ENCODE measurements around the gene DHRS2.
"Not testable (repeated sequence)": the region's sequence is repeated elsewhere in the genome, so short reads cannot be mapped to it uniquely, and the experiment has no call there.

DHRS2 gene, protein sequence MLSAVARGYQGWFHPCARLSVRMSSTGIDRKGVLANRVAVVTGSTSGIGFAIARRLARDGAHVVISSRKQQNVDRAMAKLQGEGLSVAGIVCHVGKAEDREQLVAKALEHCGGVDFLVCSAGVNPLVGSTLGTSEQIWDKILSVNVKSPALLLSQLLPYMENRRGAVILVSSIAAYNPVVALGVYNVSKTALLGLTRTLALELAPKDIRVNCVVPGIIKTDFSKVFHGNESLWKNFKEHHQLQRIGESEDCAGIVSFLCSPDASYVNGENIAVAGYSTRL

DNA sequence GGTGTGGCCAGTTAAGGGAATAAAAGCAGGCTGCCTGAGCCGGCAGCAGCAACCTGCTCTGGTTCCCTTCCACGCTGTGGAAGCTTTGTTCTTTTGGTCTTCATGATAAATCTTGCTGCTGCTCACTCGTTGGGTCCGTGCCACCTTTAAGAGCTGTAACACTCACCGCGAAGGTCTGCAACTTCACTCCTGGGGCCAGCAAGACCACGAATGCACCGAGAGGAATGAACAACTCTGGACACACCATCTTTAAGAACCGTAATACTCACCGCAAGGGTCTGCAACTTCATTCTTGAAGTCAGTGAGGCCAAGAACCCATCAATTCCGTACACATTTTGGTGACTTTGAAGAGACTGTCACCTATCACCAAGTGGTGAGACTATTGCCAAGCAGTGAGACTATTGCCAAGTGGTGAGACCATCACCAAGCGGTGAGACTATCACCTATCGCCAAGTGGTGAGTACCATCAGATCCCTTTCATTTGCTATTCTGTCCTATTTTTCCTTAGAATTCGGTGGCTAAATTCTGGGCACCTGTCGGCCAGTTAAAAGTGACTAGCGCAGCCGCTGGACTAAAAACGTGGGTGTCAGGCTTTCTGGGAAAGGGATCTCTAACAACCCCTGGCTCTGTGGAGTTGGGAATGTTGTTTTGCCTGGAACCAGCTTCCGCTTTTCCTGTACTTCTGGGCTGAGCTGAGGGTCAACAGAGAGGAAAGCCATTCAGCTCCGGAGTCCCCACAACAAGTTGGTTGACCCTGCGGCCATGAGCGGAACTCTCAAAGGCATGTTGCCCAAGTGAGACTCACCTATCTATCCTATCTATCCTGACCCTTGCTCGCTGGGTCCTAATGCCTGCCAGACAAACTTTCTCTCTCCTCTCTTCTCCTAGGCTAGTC lies at the start of gene DHRS2:
Gene DHRS2, plus strand, starts transcription at position 48 of the 895 bp plus-strand sequence. CDS start 2,501 bp downstream, outside the sequence.
- Histone ChIP-seq H3K4me3 (ENCODE audit: low read depth, low read length) (no peak within 1 kb of the TSS), H3K36me3 (ENCODE audit: control insufficient read depth, insufficient read depth, low read length) (no peaks in the 10 kb centered on the region), H3K9me3 (ENCODE audit: control insufficient read depth, insufficient read depth, low read length) (no peaks in the 10 kb centered on the region), H3K9ac (ENCODE audit: low read depth, low read length) (no peak within 1 kb of the TSS), H3K27me3 (ENCODE audit: control insufficient read depth, insufficient read depth, low read length) (no peaks in the 10 kb centered on the region), H3K4me1 (ENCODE audit: control insufficient read depth, insufficient read depth, low read length) (peaks cover 14% of the 10 kb centered on the region)

DNA sequence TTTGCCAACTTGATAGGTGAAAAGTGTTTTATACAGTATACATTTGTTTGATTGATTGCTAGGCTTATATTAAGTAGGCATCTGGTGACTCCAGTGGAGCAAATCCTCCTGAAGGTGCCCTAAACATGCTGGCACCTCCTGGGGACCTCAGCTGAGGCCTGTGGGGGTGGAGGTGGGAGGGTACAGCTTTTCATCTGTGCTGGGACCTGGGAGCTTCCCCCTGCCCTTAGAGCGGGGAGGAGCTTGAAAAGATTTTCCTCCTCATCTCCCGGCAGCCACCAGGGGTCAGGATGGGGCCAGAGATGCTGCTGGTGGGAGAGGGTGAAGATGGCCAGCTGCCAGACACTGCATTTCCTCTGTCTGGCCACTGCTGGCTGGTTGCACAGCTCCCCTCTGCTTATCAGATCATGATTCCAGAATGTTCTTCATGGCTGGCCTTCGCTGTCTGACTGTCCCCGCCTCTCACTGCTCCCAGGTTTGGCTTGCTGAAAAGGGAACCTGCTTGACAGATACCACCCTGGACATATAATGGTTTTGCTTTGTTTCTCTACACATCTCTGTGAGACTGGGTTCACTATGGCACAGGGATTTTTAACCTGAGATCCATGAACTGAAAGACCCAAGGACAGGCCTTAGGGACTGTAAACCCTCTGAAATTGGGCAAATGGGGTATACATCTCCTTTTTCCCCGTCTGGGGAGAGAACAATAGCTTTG lies 47.1 kb upstream of the DHRS2 start:
- no peaks in the 10 kb centered on the region for H3K9me3 ChIP-seq (ENCODE audit: control insufficient read depth, insufficient read depth, low read length)
- H3K4me3 ChIP-seq (ENCODE audit: low read depth, low read length): no peak overlapping the region
- peaks cover 2% of the 10 kb centered on the region for H3K4me1 ChIP-seq (ENCODE audit: control insufficient read depth, insufficient read depth, low read length)
- no peak overlapping the region for H3K9ac ChIP-seq (ENCODE audit: low read depth, low read length)
- H3K36me3 ChIP-seq (ENCODE audit: control insufficient read depth, insufficient read depth, low read length): no peaks in the 10 kb centered on the region
- no peaks in the 10 kb centered on the region for H3K27me3 ChIP-seq (ENCODE audit: control insufficient read depth, insufficient read depth, low read length)

DNA sequence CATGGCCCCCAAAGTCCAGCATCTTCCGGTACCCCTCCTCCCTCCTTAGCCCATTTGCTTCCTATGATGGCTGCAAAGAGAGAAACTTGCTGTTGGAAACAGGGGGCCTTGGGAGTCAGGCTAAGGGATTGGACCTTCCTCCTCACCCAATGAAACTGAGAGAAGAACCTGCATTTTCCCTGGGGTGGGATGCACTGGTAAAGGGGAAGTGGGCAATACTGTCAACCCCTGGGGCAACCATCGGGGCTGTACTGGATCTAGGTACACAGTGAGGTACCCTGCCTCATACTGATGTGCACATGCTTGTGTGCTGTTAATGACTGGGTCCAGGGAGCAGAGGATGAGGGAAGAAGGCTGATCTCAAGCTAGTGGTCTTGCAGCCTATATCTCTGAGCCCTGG lies 46.6 kb upstream of the DHRS2 start:
- H3K4me3 ChIP-seq (ENCODE audit: low read depth, low read length): no peak overlapping the region
- H3K4me1 ChIP-seq (ENCODE audit: control insufficient read depth, insufficient read depth, low read length): peaks cover 2% of the 10 kb centered on the region
- no peaks in the 10 kb centered on the region for H3K9me3 ChIP-seq (ENCODE audit: control insufficient read depth, insufficient read depth, low read length)
- no peak overlapping the region for H3K9ac ChIP-seq (ENCODE audit: low read depth, low read length)
- H3K36me3 ChIP-seq (ENCODE audit: control insufficient read depth, insufficient read depth, low read length): no peaks in the 10 kb centered on the region
- H3K27me3 ChIP-seq (ENCODE audit: control insufficient read depth, insufficient read depth, low read length): no peaks in the 10 kb centered on the region

DNA sequence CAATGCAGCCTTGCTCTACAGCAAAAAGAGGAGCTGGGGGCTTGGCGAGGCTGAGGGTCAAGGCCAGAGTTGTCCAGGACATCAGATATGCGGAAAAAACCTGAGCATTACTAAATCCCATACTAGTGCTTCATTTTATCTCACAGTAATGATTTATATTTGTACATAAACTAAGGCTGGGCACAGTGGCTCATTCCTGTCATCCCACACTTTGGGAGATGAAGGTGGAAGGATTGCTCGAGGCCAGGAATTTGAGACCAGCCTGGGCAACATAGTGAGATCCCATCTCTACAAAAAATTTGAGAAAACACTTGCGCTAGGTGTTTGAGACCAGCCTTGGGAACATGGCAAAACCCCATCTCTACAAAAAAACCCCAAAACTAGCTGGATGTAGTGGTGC lies 46.0 kb upstream of the DHRS2 start:
- Histone ChIP-seq H3K9me3 (ENCODE audit: control insufficient read depth, insufficient read depth, low read length) (no peaks in the 10 kb centered on the region), H3K4me3 (ENCODE audit: low read depth, low read length) (no peak overlapping the region), H3K4me1 (ENCODE audit: control insufficient read depth, insufficient read depth, low read length) (peaks cover 2% of the 10 kb centered on the region), H3K36me3 (ENCODE audit: control insufficient read depth, insufficient read depth, low read length) (no peaks in the 10 kb centered on the region), H3K27me3 (ENCODE audit: control insufficient read depth, insufficient read depth, low read length) (no peaks in the 10 kb centered on the region), H3K9ac (ENCODE audit: low read depth, low read length) (no peak overlapping the region)

GRCh38 chr14:23594191-23594590 lies 42.0 kb upstream of the DHRS2 start:
- not testable (repeated sequence) for H3K9me3 ChIP-seq (ENCODE audit: control insufficient read depth, insufficient read depth, low read length); H3K4me3 ChIP-seq (ENCODE audit: low read depth, low read length); H3K27me3 ChIP-seq (ENCODE audit: control insufficient read depth, insufficient read depth, low read length); H3K9ac ChIP-seq (ENCODE audit: low read depth, low read length); H3K36me3 ChIP-seq (ENCODE audit: control insufficient read depth, insufficient read depth, low read length); H3K4me1 ChIP-seq (ENCODE audit: control insufficient read depth, insufficient read depth, low read length)

- no peaks in the 10 kb centered on the region for H3K9me3 ChIP-seq (ENCODE audit: control insufficient read depth, insufficient read depth, low read length)
- no peak overlapping the region for H3K9ac ChIP-seq (ENCODE audit: low read depth, low read length)
- H3K4me3 ChIP-seq (ENCODE audit: low read depth, low read length): no peak overlapping the region
- no peaks in the 10 kb centered on the region for H3K27me3 ChIP-seq (ENCODE audit: control insufficient read depth, insufficient read depth, low read length)
- H3K36me3 ChIP-seq (ENCODE audit: control insufficient read depth, insufficient read depth, low read length): no peaks in the 10 kb centered on the region
- H3K4me1 ChIP-seq (ENCODE audit: control insufficient read depth, insufficient read depth, low read length): no peaks in the 10 kb centered on the region
Measured at GRCh38 chr14:23600322-23600707, 35.8 kb upstream of the DHRS2 start.

DNA sequence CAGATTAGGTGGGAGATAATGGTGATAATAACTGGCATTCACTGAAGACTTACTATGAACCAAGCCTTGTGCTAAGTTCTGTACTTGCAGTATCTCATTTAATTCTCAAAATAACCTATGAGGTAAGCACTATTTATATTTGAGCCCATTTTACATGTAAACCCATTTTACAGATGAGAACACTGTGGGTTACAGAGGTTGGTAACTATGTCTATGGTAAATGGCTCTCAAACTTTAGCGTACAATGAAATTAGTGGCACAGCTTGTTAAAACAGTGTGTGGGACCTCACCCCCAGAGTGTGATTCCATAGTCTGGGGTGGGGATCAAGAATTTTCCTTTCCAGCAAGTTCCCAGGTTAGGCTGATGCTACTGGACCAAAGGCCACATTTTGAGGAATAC lies 35.4 kb upstream of the DHRS2 start:
- Histone ChIP-seq H3K4me1 (ENCODE audit: control insufficient read depth, insufficient read depth, low read length) (no peaks in the 10 kb centered on the region), H3K9ac (ENCODE audit: low read depth, low read length) (no peak overlapping the region), H3K36me3 (ENCODE audit: control insufficient read depth, insufficient read depth, low read length) (no peaks in the 10 kb centered on the region), H3K4me3 (ENCODE audit: low read depth, low read length) (no peak overlapping the region), H3K27me3 (ENCODE audit: control insufficient read depth, insufficient read depth, low read length) (no peaks in the 10 kb centered on the region), H3K9me3 (ENCODE audit: control insufficient read depth, insufficient read depth, low read length) (no peaks in the 10 kb centered on the region)

DNA sequence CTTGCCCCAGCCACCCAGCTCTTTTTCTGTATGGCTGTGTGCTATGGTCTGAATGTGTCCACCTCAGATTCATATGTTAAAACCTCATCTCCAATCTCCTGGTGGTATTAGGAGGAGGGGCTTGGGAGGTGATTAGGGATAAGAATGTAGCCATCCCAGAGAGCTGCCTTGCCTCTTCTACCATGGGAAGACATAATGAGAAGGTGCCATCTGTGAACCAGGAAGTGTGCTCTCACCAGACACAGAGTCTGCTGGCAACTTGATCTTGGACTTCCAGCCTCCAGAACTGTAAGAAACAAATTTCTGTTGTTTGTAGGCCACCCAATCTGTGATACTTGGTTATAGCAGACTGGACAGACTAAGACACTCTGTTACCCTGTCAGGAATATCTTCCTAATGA lies 34.7 kb upstream of the DHRS2 start:
- Histone ChIP-seq H3K4me3 (ENCODE audit: low read depth, low read length) (no peak overlapping the region), H3K4me1 (ENCODE audit: control insufficient read depth, insufficient read depth, low read length) (no peaks in the 10 kb centered on the region), H3K9me3 (ENCODE audit: control insufficient read depth, insufficient read depth, low read length) (no peaks in the 10 kb centered on the region), H3K36me3 (ENCODE audit: control insufficient read depth, insufficient read depth, low read length) (no peaks in the 10 kb centered on the region), H3K9ac (ENCODE audit: low read depth, low read length) (no peak overlapping the region), H3K27me3 (ENCODE audit: control insufficient read depth, insufficient read depth, low read length) (no peaks in the 10 kb centered on the region)

- no peak overlapping the region for H3K4me3 ChIP-seq (ENCODE audit: low read depth, low read length)
- H3K9ac ChIP-seq (ENCODE audit: low read depth, low read length): no peak overlapping the region
Measured at GRCh38 chr14:23601845-23602180, 34.4 kb upstream of the DHRS2 start.

GRCh38 chr14:23602181-23603095 lies 33.7 kb upstream of the DHRS2 start:
- H3K9me3 ChIP-seq (ENCODE audit: control insufficient read depth, insufficient read depth, low read length): no peaks in the 10 kb centered on the region
- H3K9ac ChIP-seq (ENCODE audit: low read depth, low read length): no peak overlapping the region
- H3K27me3 ChIP-seq (ENCODE audit: control insufficient read depth, insufficient read depth, low read length): no peaks in the 10 kb centered on the region
- H3K36me3 ChIP-seq (ENCODE audit: control insufficient read depth, insufficient read depth, low read length): no peaks in the 10 kb centered on the region
- H3K4me3 ChIP-seq (ENCODE audit: low read depth, low read length): no peak overlapping the region
- no peaks in the 10 kb centered on the region for H3K4me1 ChIP-seq (ENCODE audit: control insufficient read depth, insufficient read depth, low read length)

More at GRCh38 chr14:23601845-23602180, 34.4 kb upstream of the DHRS2 start:
- Histone ChIP-seq H3K36me3 (ENCODE audit: control insufficient read depth, insufficient read depth, low read length) (no peaks in the 10 kb centered on the region), H3K27me3 (ENCODE audit: control insufficient read depth, insufficient read depth, low read length) (no peaks in the 10 kb centered on the region), H3K4me1 (ENCODE audit: control insufficient read depth, insufficient read depth, low read length) (no peaks in the 10 kb centered on the region), H3K9me3 (ENCODE audit: control insufficient read depth, insufficient read depth, low read length) (no peaks in the 10 kb centered on the region)

- no peak overlapping the region for H3K9ac ChIP-seq (ENCODE audit: low read depth, low read length)
- H3K4me3 ChIP-seq (ENCODE audit: low read depth, low read length): no peak overlapping the region
- H3K27me3 ChIP-seq (ENCODE audit: control insufficient read depth, insufficient read depth, low read length): no peaks in the 10 kb centered on the region
- no peaks in the 10 kb centered on the region for H3K4me1 ChIP-seq (ENCODE audit: control insufficient read depth, insufficient read depth, low read length)
- H3K36me3 ChIP-seq (ENCODE audit: control insufficient read depth, insufficient read depth, low read length): no peaks in the 10 kb centered on the region
- no peaks in the 10 kb centered on the region for H3K9me3 ChIP-seq (ENCODE audit: control insufficient read depth, insufficient read depth, low read length)
Measured at GRCh38 chr14:23603103-23603502, 33.1 kb upstream of the DHRS2 start.
